HG03064 (cell line): ENCODE results near the gene MACF1.

Source experiments
- ATAC-seq: cut with Tn5 transposase; IDR thresholded peaks from one replicate; pipeline ENCODE4 v1.9.1; 2021; ENCODE audit warnings: low read depth; ENCODE audit not compliant: unreplicated experiment

The MACF1 gene

DNA sequence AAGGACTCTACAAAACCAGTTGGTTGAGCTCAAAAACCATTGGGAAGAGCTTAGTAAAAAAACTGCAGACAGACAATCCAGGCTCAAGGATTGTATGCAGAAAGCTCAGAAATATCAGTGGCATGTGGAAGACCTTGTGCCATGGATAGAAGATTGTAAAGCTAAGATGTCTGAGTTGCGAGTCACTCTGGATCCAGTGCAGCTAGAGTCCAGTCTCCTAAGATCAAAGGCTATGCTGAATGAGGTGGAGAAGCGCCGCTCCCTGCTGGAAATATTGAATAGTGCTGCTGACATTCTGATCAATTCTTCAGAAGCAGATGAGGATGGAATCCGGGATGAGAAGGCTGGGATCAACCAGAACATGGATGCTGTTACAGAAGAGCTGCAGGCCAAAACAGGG lies 183.0 kb downstream of the MACF1 start:
- no peak for ATAC-seq

DNA sequence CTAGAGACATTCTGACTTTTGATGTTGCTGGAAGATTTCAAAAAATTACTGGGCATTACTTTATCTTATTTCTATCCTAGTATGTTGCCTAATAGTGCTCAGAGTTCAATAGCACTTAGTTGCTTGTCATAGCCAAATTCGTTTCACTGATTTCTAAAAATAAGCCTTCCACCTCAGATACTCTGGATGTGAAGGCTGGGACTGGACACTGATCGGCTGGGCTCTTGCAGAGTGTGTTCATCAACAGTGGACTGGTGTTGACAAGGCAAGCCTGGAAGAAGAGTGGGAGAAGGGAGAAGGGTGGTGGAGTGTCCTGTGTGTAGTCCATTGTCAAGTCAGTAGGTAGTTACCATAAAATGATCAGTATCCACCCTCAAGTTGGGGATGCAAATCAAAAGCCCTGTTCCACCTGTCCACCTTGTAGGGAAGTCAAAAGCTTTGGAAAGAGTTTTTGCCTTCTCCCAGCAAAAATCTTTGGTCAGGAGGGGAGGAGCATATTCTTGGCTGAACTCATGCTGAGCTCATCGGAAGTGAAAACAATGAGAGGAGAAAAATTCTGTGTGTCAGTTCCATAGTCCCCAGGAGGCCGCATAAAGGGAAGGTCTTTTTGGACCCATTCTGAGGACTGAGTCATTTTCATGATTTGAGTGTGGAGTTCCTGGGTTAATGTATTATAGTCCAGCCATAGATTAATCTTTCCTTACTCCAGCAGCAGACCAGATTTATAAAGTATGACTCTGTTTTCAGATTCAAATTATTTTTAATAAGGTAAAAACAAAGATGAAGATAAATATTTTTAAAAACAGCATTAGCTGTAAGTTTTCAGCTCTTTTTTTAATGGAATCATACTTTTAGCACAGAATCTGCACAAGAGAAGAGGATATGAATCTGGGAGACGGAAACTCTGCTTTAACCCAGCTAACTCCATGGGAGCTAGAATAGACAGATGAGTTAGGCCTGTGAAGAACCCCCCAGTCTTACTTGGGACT lies 187.5 kb downstream of the MACF1 start:
- ATAC-seq, result no peak

DNA sequence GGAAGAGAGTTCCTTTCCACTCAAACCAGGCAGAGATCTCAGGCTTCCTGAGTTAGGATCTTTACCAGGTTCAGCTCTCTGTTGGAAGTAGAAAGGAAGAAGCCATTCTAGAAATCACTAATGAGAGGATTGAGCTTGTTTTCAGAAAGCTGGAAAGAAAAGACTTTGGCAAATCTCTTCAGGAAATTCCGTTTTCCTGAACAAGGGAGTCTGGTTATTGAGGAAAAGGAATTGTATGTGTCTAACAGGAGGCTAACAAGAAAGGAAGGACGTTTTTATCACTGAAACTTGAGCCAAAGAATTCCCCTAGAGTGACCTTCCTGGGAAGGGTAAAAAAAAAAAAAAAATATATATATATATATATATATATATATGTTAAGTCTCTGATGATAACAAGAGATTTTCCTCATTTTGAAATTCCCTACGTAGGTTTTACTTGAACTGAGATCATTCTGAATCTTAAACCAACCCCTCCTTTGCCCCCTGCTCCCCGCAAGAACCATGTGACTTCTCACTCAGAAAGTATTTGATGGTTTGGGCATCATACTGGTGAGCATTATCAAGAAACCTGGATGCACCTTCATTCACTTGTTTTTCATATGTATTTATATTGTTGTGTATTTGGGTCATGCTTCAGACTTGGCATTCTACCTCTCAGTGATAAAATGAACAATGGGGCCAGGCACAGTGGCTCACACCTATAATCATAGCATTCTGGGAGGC lies 188.5 kb downstream of the MACF1 start:
- ATAC-seq, result no peak

DNA sequence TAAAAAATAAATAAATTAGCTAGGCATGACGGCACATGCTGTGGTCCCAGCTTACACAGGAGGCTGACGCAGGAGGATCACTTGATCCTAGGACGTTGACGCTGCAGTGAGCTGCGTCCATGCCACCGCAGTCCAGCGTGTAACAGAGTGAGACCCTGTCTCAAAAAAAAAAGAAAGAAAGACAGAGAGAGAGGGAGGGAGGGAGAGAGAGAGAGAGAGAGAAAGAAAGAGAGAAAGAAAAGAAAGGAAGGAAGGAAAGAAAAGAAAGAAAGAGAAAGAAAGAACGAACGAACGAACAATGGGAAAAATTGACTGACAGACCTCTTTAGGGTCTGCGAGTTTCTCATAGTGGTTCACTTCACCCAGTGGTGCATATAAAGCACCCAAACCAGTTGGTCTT lies 189.2 kb downstream of the MACF1 start:
- no peak for ATAC-seq

DNA sequence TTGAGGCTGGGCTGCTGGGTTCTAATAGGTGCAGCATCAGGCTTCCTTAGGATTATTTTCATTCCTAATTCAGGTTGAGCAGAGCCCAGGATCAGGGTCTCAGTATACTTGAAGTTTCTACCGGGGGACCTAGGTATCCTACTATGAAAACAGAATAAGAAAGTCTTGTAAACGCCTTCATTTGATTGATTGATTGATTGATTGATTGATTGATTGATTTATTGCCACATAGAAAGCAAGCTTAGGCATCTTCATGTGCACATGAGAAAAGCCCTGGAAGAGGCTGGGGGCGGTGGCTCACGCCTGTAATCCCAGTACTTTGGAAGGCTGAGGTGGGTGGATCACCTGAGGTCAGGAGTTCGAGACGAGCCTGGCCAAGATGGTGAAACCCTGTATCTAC lies 189.6 kb downstream of the MACF1 start:
- ATAC-seq, result no peak

DNA sequence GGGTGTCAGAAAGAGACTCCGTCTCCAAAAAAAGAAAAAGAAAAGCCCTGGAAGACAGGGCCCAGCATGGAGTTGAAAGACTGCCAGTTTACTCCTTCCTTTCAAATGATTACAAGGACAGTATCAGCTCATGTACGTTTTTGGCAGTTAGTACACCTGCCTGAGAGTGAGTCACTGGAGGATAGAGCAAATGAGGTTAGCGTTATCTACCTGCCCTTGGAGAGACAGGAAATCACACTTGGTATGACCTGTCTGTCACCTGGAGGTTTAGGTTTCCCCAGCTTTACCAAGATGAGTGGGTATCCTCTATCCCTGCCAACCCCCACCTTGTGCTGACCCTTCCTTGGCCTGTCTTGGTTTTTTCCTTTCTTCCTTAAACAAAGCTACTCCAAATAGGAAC lies 190.1 kb downstream of the MACF1 start:
- no peak for ATAC-seq

DNA sequence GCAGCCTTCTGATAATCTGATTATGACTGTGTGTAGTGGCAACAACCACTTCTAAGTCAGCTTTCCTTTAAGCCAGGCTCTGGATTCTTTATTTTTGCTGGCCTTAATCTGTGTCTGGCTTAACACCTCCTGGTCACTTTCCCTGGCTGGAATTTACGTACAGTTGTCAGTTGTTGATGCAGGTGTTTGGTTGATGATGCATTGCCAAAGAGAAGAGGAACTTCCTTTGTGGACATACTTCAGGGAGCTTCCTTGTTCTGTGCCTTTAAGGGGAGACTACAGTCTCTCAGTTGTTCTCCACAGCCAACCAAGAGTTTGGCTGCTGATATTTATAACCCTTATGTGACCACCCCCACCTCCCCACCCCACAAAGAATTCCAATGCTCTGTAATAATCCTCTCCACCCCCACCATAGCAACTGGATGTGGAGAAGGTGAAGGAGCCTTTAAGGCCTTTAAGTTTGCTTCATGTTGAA lies 190.9 kb downstream of the MACF1 start:
- ATAC-seq, result no peak

DNA sequence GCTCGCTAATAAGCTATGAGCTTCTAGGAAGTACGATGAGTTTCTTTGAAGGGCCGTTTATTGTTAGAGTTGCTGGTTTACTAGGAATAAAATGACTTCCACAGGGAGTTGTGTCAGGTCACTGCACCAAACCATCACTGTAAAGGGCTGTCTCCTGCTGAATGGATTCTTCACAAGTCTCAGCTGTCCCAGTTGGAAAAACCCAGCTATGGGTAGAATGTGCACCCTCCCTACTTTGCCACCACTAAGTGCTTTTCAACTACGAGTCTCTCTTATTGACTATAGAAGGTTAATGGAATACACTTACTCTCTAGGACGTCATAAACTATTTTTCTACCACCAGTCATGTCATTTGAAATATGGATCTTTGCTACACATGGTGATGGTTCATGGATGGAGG lies 192.2 kb downstream of the MACF1 start:
- no peak for ATAC-seq

DNA sequence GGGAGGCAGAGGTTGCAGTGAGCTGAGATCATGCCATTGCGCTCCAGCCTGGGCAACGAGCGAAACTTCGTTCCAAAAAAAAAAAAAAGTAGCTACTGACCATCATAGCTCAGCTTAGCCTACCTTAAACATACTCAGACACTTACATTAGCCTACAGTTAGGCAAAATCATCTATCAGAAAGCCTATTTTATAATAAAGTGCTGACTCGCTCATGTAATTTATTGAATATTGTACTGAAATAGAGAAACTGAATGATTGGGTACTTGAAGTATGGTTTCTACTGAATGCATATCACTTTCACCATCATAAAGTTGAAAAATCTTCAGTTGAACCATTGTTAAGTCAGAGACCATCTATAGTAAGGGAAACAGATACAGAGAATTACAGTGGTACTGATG lies 193.0 kb downstream of the MACF1 start:
- no peak for ATAC-seq

DNA sequence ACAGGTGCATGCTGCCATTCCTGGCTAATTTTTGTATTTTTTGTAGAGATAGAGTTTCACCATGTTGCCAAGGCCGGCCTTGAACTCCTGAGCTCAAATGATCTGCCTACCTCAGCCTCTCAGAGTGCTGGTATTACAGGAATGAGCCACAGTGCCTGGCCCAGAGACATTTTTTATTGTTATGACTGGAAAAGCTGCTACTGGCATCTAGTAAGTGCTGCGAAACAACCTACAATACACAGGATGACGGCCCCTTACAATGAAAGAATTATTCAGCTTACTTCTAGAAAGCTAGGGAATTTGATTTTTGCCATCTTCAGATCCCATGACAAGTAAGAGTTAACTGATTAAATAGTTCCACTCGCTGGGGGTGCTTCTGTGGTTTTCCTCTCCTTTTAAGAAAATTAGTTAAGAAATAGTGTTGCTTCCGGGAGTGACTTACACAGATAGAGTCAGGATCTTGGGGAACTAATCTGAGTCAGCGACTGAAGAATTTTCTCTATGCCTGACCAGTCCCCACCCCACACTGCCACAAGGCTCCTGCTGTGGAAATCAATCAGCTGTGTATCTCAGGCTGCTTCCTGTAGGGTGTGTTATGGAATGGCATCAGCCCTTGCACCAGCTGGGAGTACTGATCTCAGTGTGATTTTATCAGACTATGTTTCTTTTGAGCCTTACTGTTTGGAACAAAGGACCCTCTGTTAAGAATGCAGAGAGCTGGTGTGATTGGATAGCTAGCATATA lies 194.0 kb downstream of the MACF1 start:
- no peak for ATAC-seq

DNA sequence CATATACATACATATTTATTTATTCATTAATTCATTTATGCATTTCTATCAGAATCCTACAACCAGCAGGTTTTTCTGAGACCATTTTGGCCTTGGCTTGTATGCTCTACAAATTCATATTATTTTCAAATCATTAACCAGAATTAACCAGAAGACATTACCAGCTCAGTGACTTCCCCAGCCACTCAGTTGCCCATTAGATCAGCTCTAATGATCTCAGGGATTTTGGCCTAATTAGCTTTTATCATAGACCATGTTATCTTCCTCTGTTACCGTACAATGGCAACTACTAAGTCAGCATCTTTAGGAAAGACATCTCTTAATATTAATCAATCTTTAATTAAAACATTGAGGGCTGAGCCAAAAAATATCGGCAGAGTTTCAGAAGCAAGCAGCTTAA lies 196.6 kb downstream of the MACF1 start:
- no peak for ATAC-seq

DNA sequence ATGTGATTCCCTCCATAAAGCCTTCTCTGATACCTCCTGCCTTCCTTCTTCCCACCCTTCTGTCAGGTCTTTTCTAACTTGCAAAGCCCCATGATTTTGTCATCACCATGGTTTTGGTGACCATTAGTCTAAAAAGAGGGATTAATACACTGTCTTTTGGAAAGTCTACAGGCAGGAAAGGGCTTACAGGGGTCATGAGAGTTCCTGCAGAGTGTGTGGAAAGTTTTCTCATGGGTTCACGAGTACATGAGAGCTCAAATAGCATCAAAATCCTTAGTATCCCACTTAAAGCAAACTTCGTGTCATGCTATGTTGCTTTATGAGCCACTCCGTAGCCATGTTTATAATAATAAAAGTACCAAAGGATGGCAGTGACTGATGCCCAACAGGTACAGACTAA lies 200.4 kb downstream of the MACF1 start:
- no peak for ATAC-seq

DNA sequence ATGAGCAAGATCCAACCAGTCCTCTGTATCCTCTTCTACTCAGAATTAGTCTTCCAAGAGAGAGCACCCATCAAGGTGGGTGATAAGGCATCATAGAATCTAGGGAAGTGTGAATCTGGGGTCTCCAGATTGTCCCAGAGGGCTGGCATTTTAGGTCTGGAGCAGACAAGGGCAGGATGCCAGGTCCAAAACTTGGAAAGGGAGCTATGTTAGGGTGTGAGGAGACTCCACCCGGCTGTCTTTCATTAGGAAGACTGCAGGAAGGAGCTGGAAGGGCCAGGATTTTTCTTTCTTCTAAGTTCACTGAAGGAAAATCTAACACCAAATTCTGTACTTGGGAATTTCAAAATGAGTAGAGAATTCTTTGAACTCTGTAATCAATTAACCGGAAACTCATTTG lies 200.9 kb downstream of the MACF1 start:
- no peak for ATAC-seq

DNA sequence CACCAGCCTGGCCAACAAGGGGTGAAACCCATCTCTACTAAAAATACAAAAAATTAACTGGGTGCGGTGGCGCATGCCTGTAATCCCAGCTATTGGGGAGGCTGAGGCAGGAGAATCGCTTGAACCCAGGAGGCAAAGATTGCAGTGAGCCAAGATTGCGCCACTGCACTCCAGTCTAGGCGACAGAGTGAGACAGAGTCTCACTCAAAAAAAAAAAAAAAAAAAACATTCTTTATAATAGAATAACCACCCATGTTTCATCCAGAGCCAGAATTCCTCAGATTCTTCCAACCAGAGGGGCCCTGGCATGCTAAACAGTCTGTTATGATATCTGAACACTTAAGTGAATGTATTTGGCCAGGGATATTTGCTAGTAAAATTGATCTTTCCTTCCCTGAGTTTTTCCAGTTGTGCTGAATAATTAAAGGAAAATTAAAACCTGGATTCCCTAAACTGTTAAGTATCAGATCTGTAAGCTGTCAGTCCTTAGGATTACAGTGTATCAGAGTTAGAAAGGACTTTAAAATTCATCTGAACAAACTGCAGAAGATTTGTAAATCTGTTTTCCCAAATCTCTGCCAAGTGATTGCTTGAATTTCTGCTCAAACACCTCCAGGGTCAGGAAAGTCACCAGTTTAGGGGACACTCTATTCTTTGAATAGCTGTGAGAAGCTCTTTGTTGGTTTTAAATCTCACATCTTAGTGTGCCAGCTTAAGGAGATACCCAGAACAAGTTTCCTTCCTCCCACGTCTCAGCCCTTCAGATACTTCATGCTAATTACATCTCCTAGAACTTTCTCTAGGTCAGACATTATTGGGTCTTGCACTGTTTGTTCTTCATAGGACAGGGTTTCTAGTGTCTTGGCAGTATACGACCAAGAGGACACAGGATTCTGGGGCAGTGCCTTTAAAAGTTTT lies 202.3 kb downstream of the MACF1 start:
- ATAC-seq, result no peak

DNA sequence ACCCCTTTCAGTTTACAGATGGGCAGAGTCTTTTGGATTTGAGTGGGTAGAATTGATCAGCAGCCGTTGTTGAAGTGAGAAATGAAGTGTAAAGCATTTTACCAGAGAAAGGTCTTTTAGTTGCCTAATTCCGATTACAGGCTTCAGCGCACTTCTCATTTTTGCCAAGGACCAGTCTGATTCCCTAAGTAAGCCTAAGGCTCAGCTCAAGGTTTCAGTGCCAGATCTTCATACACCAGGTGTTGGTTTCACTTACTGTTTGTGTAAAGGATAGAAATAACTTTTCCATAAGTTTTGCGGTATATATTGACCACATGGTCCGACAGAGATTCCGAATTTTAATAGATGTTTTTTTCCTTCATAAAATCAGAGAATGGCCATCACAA lies 203.0 kb downstream of the MACF1 start:
- no peak for ATAC-seq

DNA sequence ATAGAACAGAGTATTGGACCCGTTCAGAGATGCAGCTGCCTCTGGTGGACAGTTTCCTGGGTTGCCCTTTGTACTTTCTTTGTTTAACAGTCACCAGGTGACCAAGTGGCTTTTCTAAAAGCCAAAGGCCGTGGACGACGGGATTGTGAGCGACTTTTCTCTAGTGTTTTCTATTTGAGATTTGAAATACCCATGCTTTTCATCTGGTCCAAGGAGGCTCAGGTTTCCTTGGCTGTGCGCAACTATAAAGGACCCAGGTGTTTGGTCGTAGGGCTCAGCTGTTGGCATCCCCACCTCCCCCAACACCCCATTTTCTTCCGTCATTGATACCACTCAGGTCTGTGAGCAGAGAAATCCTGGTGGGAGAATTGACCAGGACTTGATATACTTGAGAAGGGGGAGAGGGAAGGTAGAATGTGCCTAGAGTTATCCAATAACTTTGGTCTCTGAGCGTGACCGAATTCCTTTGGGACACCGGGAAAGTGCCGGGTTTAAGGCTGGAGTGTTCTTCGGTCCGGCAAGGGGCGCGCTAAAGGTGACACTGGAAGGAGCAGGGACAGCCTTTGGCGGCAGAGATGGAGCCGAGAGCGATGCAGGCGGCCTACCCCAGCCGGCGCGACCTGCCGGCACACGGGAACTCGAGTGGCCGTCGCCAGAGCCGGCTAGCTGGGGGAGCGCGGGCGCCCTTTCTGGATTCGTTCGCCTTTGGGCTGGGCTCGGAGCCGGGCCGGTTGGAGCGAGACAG lies 203.6 kb downstream of the MACF1 start:
- ATAC-seq, result no peak

DNA sequence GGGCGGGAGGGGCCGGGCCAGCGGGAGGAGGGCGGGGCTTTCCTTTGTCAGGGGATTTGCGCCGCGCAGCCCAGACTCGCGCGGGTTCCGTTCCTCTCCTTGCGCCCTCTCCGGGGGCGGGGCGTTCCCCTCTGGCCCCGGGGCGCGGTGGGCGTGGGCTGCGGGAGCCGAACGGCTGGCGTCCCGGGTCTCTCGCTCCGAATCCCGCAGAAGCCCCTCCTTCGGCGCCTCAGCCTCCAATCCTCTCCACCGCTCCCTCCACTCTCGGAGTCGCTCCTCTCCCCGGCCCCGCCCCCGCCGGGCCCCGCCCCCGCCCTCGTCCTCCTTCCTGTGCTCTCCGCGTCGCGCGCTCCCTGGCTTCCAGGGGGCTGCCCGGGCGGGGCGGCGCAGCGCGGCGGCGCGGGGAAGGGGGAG lies 204.2 kb downstream of the MACF1 start:
- ATAC-seq, result peak; percentile 64

DNA sequence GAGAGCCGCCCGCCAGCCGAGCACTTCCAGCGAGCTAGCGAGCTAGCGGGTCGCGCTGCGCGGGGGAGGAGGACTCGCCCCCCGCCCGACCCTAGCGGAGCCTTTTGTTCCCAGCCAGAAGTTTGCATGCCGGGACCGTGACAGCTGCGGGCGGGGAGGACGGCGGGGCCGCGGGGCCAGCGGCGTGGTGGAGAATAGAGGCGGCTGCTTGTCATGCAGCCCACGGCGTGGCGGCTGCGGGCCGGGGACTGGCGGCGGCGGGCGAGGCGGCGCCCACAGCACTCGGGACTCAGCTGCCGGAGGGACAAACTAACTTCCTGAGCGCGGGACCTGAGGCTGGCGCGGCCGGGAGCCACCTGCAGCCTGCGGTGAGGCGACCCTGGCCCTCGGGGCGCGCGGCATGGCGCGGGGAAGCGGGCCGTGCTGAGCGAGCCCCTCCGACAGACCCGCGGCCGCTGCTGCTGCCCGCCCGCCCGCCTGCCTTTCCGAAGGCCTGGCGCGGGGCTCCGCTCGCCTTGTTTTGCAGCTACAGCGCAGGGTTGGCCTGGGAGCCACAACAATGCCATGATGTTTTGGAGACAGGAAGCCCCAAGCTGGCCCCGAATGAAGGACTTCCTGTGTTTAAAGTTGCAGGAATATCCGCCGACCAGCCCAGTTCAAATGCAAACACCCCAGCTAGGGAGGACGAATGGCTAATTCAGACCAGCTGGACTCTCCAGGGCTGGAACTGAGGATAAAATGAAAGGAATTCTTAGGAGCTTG lies 204.7 kb downstream of the MACF1 start:
- ATAC-seq, result peak; percentile 30
